ENCODE measurements around the gene RPP38.

GRCh38 chr10:15137636-15138035 lies 40.5 kb downstream of the RPP38 start:
- TF ChIP-seq CTCF (conservative IDR thresholded peaks at IDR 0.05; ENCODE audit: low read depth, low read length): no peak
- no peak for TF ChIP-seq POLR2A (IDR thresholded peaks at IDR 0.05; ENCODE audit: low read depth, low read length)
- no peak for TF ChIP-seq USF2 (IDR thresholded peaks at IDR 0.05; ENCODE audit: low read depth, low read length)
- TF ChIP-seq CHD1 (IDR thresholded peaks at IDR 0.05; ENCODE audit: low read depth, low read length): no peak
- TF ChIP-seq SMC3 (IDR thresholded peaks at IDR 0.05; ENCODE audit: low read depth, low read length): no peak
- TF ChIP-seq RCOR1 (IDR thresholded peaks at IDR 0.05; ENCODE audit: insufficient replicate concordance, low read length): no peak
- TF ChIP-seq ELK1 (IDR thresholded peaks at IDR 0.05; ENCODE audit: borderline replicate concordance, low read depth, low read length): no peak
- TF ChIP-seq CEBPB (IDR thresholded peaks at IDR 0.05; ENCODE audit: low read depth, low read length): peak; percentile 51
- no peak for TF ChIP-seq MAFK (IDR thresholded peaks at IDR 0.05; ENCODE audit: low read depth, low read length)
